ENCODE results near the gene VSTM1. TPM values are rescaled to one million over a fixed set of nuclear protein-coding genes. Genes with fewer than 3 reads are reported as not detected.
"Not testable (repeated sequence)": the region's sequence is repeated elsewhere in the genome, so short reads cannot be mapped to it uniquely, and the experiment has no call there.

The VSTM1 gene, protein sequence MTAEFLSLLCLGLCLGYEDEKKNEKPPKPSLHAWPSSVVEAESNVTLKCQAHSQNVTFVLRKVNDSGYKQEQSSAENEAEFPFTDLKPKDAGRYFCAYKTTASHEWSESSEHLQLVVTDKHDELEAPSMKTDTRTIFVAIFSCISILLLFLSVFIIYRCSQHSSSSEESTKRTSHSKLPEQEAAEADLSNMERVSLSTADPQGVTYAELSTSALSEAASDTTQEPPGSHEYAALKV
- total RNA-seq = 12.4 TPM

DNA sequence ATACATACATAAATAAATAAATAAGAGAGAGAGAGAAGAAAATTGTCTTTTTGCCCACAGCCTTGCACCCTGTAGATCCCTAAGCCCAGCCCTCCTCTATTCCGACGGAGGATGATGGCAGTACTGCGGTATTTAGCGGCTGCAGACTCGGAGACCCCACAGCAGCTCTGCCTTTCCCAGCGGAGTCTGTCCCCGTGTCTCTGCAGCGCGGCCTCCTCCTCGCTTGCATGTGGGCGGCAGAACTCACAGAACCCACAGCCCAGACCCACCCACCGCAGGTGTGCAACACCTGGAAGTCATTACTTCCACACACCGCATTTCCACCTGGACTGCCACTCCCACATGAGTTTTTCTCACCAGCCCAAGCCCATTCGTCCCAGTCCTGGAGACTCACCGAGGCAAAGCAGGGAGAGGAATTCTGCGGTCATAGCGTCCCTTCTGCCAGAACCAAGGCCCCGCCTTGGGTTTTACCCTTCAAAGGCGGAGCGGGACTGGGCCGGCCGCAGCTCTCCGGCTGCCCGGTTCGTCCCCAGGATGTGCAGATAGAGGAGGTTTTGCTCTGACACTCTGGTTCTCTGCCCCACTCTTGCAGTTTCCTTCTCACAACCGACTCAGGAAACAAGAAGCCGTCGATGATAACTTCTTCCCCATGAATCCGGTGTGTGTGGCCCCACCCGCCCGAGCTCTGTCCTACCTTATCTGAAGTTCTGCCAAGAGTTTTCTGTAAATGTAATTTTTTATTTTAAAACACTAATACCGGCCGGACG lies at the start of gene VSTM1:
Gene VSTM1 (minus strand): TSS at position 548 of the 767 bp plus-strand sequence. CDS start 120 bp downstream, at position 428.
- Histone ChIP-seq H3K4me1 (ENCODE audit: insufficient read depth, low read length) (peaks cover 26% of the 10 kb centered on the region), H3K27me3 (ENCODE audit: insufficient read depth, low read length) (no peaks in the 10 kb centered on the region), H3K4me3 (ENCODE audit: low read length) (peak within 1 kb of the TSS; percentile 22), H3K9me3 (ENCODE audit: low read depth, low read length) (no peaks in the 10 kb centered on the region)

DNA sequence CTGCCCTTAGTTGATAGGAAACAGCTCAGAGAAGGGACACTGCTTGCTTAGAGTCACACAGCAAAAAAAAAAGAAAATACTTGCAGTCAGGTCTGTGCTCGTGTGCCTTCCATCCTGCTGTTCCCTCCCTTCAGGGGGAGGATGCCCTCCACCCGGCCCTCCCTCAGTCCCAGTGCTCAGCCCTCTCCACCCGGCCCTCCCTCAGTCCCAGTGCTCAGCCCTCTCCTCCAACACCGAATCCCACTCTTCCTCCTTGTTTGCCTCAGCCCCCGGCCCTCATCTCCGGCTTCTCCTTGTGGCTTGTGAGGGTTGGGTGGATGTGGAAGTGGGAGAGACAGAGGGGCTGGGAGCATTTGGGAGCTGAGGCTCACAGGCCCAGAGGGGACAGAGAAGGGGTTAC lies 46.0 kb upstream of the VSTM1 start:
- no peaks in the 10 kb centered on the region for H3K9me3 ChIP-seq (ENCODE audit: low read depth, low read length)
- no peak overlapping the region for H3K4me3 ChIP-seq (ENCODE audit: low read length)
- peaks cover 12% of the 10 kb centered on the region for H3K4me1 ChIP-seq (ENCODE audit: insufficient read depth, low read length)
- no peaks in the 10 kb centered on the region for H3K27me3 ChIP-seq (ENCODE audit: insufficient read depth, low read length)

DNA sequence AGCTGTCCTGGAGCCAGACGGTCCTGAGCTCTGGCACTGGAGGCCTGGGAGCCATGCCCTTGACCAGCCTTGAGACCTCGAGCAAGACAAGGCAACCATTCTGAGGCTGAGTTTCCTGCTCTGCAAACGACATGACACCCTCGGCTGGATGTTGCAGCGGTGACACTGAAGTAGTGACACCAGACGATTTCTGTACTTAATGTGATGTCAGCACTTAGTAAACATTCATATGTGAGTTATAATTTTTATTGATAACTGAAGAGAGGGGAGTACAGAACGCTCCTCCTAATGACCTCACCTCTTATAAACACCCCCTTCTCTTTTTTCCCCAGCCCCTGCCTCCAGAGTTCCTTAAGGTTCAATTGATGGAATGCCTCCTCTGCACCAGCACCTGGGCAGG lies 44.8 kb upstream of the VSTM1 start:
- peaks cover 4% of the 10 kb centered on the region for H3K4me1 ChIP-seq (ENCODE audit: insufficient read depth, low read length)
- H3K27me3 ChIP-seq (ENCODE audit: insufficient read depth, low read length) = no peaks in the 10 kb centered on the region
- H3K9me3 ChIP-seq (ENCODE audit: low read depth, low read length) = no peaks in the 10 kb centered on the region
- no peak overlapping the region for H3K4me3 ChIP-seq (ENCODE audit: low read length)

DNA sequence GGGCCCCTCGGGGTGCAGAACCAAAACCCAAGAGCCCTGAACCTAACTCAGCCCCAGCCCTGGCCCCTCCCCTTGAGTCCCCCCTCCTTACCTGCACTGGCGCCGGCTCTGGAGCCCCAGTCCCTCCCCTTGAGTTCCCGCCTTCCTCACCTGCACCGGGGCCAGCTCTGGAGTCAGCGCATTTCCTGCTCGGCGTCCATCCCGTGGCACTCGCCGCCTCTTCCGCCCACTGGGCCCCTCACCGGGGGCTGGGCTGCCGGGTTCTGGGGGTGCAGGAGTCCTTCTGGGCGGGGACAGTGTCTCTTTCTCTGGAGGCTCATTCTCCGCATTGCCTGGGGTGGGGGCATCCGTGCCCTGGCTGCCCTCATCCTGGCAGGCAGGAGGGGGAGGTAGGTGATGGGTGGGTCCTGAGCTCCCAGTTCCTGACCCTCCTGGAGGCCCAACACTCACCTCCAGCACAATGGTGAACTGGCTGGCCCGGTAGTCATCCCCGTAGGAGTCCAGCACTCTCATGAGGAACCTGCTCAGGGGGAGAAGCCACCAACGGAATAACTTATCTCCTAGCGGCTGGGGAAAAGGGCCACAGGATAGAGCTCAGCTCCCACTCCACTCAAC lies 44.3 kb upstream of the VSTM1 start:
- Histone ChIP-seq H3K4me3 (ENCODE audit: low read length) (no peak overlapping the region), H3K4me1 (ENCODE audit: insufficient read depth, low read length) (peaks cover 9% of the 10 kb centered on the region), H3K9me3 (ENCODE audit: low read depth, low read length) (no peaks in the 10 kb centered on the region), H3K27me3 (ENCODE audit: insufficient read depth, low read length) (no peaks in the 10 kb centered on the region)

DNA sequence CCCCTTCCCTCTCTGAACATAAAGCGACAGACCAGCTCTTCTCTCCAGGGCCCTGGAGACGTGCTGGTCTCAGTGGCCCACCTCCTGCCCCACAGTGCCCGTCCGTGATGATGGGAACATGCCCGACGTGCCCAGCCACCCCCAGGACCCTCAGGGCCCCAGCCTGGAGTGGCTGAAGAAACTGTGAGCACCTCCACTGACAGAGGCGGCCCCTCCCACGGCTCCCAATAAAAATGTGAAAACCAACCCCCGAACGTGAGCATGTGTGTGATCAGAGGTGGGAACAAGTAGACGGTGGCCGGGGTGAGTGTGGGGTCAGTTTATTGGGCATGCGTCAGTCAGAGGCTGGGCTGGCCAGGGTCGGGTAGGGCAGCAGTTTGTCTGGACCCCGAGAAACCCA lies 43.0 kb upstream of the VSTM1 start:
- Histone ChIP-seq H3K27me3 (ENCODE audit: insufficient read depth, low read length) (no peaks in the 10 kb centered on the region), H3K9me3 (ENCODE audit: low read depth, low read length) (no peaks in the 10 kb centered on the region), H3K4me3 (ENCODE audit: low read length) (no peak overlapping the region), H3K4me1 (ENCODE audit: insufficient read depth, low read length) (peaks cover 16% of the 10 kb centered on the region)

DNA sequence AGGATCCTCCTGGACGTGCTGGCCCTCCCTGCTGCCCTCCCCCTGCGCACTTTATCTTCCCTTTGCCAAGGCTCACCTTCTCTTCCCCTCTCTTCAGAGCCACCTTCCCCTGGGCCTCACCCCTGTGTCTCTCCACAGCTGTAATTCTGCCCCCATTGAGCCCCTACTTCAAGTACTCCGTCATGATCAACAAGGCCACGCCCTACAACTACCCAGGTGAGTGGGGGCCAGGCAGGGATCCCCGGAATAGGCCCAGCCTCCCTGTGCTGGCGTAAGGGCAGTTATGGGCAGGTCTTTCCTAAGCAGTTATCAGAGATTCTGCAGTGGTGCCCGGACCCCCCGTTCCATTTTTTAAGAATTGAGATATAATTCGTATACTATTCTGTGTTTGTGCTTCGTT lies 42.1 kb upstream of the VSTM1 start:
- no peak overlapping the region for H3K4me3 ChIP-seq (ENCODE audit: low read length)
- H3K9me3 ChIP-seq (ENCODE audit: low read depth, low read length) = no peaks in the 10 kb centered on the region
- no peaks in the 10 kb centered on the region for H3K27me3 ChIP-seq (ENCODE audit: insufficient read depth, low read length)
- peaks cover 25% of the 10 kb centered on the region for H3K4me1 ChIP-seq (ENCODE audit: insufficient read depth, low read length)

DNA sequence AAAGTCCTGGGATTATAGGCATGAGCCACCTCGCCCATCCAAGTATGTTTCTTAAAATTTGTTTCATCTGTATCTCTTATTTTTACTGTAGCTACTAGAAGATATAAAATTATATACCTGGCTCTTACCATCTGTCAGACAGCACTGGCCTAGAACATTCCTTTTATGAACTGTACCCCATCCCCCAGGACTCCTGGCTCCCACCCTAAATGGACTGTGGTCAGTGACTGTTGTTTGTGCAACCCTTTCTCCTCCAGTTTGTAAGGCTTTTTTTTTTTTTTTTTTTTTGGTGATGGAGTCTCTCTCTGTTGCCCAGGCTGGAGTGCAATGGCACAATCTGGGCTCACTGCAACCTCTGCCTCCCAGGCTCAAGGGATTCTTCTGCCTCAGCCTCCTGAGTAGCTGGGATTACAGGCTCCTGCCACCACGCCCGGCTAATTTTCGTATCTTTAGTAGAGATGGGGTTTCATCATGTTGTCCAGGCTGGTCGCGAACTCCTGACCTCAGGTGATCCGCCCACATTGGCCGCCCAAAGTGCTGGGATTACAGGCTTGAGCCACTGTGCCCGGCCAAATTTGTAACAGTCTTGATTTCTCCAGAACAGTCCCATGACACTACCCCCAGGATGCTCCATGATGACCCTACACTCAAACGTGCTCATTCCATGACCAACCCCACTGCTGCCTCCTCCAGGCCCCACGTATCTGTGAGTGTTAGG lies 41.5 kb upstream of the VSTM1 start:
- Histone ChIP-seq H3K9me3 (ENCODE audit: low read depth, low read length) (no peaks in the 10 kb centered on the region), H3K4me3 (ENCODE audit: low read length) (no peak overlapping the region), H3K27me3 (ENCODE audit: insufficient read depth, low read length) (no peaks in the 10 kb centered on the region), H3K4me1 (ENCODE audit: insufficient read depth, low read length) (peaks cover 27% of the 10 kb centered on the region)

DNA sequence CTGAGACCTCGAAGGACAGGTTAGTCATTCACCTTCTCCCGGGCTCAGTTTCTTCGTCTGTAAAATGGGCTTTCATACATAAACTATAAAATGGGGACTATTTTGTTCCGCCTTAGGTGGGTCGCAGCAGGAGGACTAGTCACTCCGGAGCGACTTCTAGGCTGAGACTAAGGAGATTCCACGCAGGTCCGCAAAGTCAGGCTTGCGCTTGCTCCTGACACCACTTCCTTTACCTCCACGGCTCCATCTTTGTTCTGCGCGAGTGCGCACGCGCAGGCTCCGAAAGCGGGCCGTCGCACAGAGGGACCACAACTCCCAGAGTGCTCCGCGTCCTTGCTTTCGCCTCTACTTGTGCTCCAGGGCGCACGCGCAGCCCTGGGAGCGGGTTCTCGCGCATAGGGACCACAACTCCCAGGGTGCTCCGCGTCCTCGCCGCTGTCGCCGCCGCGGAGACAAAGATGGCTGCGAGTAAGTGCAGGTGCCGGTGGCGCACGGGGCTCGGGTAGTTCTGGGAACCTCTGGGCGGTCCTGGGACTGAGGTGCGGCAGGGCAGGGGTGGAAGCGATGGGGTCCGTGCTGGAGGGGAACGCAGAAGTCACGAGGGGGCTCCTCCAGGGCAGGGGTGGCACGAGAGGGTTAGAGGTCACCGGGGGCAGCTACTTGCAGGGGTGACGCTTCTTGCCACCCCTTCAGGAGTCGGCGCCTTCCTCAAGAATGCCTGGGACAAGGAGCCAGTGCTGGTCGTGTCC lies 38.9 kb upstream of the VSTM1 start, which contains the start of gene NDUFA3:
Gene NDUFA3 (plus strand): TSS at position 435 of the 749 bp plus-strand sequence. CDS start 24 bp downstream, at position 459.
- H3K9me3 ChIP-seq (ENCODE audit: low read depth, low read length) = no peaks in the 10 kb centered on the region
- peaks cover 48% of the 10 kb centered on the region for H3K4me1 ChIP-seq (ENCODE audit: insufficient read depth, low read length)
- H3K27me3 ChIP-seq (ENCODE audit: insufficient read depth, low read length) = no peaks in the 10 kb centered on the region
- peak within 1 kb of the TSS; percentile 71 for H3K4me3 ChIP-seq (ENCODE audit: low read length)

DNA sequence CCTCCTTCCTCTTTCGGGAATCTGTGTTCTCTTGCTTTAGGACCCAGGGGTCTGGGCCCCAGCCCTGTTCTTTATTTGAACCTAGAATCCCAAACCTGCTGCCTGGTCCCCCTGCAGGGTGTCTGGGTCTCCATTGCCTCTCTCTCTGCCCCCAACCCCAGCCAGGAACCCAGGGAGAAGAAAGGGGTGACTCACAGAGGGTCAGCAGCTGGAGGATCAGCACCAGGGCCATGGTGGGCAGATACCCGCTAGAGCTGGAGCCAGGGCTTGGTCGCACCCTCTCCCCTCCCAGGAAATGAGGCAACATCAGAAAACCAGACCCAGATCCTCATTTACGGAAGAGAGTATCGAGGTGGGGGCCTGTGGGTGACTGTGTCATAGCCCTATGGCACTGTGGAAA lies 36.9 kb upstream of the VSTM1 start, which contains the start of gene OSCAR:
Gene OSCAR (minus strand): TSS at position 243 of the 400 bp plus-strand sequence. CDS start 11 bp downstream, at position 232.
- H3K27me3 ChIP-seq (ENCODE audit: insufficient read depth, low read length) = no peaks in the 10 kb centered on the region
- H3K4me3 ChIP-seq (ENCODE audit: low read length) = peak within 1 kb of the TSS; percentile 48
- peaks cover 68% of the 10 kb centered on the region for H3K4me1 ChIP-seq (ENCODE audit: insufficient read depth, low read length)
- H3K9me3 ChIP-seq (ENCODE audit: low read depth, low read length) = no peaks in the 10 kb centered on the region

DNA sequence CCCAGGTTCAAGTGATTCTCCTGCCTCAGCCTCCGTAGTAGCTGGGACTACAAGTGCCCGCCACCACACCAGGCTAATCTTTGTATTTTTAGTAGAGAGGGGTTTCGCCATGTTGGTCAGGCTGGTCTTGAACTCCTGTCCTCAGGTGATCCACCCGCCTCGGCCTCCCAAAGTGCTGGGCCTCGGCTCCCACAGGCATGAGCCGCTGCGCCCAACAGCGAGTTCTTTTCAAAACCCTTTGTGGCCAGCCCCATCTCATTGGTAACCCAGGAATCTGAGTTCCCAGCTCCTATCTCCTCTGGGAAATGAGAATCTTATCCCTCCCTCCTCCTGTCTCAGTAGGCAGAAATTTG lies 36.2 kb upstream of the VSTM1 start:
- peak overlapping the region; percentile 48 for H3K4me3 ChIP-seq (ENCODE audit: low read length)
- H3K9me3 ChIP-seq (ENCODE audit: low read depth, low read length); H3K27me3 ChIP-seq (ENCODE audit: insufficient read depth, low read length): not testable (repeated sequence)
- H3K4me1 ChIP-seq (ENCODE audit: insufficient read depth, low read length) = peaks cover 75% of the 10 kb centered on the region

DNA sequence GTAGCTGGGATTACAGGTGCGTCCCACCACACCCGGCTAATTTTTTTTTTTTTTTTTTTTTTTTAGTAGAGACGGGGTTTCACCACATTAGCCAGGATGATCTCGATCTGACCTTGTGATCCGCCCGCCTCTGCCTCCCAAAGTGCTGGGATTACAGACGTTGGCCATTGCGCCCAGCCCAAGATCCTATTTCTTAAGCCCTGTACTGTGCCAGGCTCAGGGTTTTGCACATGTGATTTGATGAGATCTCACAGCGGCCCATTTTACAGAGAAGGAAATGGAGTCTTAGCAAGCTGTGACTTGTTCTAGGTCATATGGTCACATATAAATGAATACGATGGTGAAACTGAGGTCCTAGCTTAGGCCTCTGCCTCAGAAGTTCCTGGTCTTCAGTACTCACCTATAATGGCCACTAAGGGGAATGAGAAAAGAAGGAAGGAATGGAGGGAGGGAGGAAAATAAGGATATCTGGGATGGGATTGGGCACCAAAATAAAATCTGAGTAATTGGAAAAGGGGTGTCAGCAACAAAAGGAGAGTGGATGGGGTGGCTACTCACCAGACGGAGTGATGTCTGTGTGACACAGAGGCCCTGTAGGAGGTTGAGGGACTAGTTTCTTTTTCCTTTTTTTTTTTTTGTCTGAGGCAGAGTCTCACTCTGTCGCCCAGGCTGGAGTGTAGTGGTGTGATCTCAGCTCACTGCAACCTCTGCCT lies 35.6 kb upstream of the VSTM1 start:
- no peaks in the 10 kb centered on the region for H3K9me3 ChIP-seq (ENCODE audit: low read depth, low read length)
- H3K27me3 ChIP-seq (ENCODE audit: insufficient read depth, low read length) = no peaks in the 10 kb centered on the region
- peak overlapping the region; percentile 13 for H3K4me3 ChIP-seq (ENCODE audit: low read length)
- H3K4me1 ChIP-seq (ENCODE audit: insufficient read depth, low read length) = peaks cover 75% of the 10 kb centered on the region

DNA sequence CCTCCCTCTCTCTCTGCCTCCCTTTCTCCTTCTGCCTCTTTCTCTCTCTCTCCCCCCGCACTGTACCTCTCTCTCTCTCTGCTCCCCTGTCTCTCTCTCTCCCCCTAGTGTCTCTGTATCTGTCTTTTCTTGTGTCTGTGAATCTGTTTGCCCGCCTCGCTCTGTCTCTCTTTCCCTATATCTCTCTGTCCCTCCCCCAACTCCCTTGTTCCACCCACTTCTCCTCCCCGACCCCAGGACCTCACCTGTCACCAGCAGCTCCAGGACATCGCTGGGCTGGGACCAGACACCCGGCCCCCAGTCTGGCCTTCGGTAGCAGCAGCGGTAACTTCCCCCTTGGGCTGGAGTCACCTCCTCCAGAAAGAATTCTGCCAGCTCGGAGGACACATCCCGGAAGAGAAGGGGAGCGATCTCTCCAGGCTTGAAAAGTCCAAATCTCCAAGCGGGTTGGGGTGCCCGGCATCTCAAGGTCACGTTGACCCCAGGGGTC lies 33.0 kb upstream of the VSTM1 start:
- Histone ChIP-seq H3K4me3 (ENCODE audit: low read length) (peak overlapping the region; percentile 30), H3K4me1 (ENCODE audit: insufficient read depth, low read length) (peaks cover 59% of the 10 kb centered on the region), H3K27me3 (ENCODE audit: insufficient read depth, low read length) (no peaks in the 10 kb centered on the region), H3K9me3 (ENCODE audit: low read depth, low read length) (no peaks in the 10 kb centered on the region)

DNA sequence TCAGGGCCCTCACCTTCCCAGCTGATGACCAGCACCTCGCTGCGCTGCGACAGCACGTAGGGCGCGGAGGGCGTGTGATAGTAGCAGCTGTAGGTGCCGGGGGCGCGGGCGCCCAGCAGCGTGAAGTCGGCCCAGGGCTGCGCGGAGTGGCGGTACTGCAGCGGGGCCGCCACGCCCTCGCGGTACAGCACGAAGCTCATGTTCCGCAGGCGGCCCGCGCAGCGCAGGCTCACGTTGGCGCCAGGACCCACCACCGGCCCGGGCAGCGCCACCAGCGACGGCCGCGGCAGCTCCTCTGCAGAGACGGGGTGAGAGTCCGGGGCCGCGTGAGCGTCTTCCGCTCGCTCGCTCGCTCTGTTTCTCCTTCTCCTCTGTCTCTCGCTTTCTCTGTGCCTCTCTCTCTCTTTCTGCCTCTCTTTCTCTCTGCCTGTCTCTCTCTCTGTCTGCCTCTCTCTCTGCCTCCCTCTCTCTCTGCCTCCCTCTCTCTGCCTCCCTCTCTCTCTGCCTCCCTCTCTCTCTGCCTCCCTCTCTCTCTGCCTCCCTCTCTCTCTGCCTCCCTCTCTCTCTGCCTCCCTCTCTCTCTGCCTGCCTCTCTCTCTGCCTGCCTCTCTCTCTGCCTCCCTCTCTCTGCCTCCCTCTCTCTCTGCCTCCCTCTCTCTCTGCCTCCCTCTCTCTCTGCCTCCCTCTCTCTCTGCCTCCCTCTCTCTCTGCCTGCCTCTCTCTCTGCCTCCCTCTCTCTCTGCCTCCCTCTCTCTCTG lies 32.3 kb upstream of the VSTM1 start:
- not testable (repeated sequence) for H3K9me3 ChIP-seq (ENCODE audit: low read depth, low read length); H3K27me3 ChIP-seq (ENCODE audit: insufficient read depth, low read length)
- Histone ChIP-seq H3K4me1 (ENCODE audit: insufficient read depth, low read length) (peaks cover 53% of the 10 kb centered on the region), H3K4me3 (ENCODE audit: low read length) (peak overlapping the region; percentile 30)
